KMS-11 (cell line): ENCODE measurements around the gene ADD3.

ENCODE experiments used
- H2AFZ ChIP-seq: fragments of 200-600 bp; sonication (generic); 2 replicates; pipeline ENCODE4 v1.6.1; 2016; ENCODE audit warnings: antibody characterized with exemption, mixed run types, low read depth
- H3K27ac ChIP-seq: fragments of 200-600 bp; sonication (generic); 2 replicates; pipeline ENCODE4 v1.6.1; 2016; ENCODE audit warnings: mild to moderate bottlenecking, mixed run types
- H3K27me3 ChIP-seq: fragments of 200-600 bp; sonication (generic); 2 replicates; pipeline ENCODE4 v1.6.1; 2017; ENCODE audit warnings: mild to moderate bottlenecking, low read depth, mixed run types, moderate library complexity; ENCODE audit not compliant: insufficient read depth
- H3K36me3 ChIP-seq: fragments of 200-600 bp; sonication (generic); 2 replicates; pipeline ENCODE4 v1.6.1; 2017; ENCODE audit warnings: mild to moderate bottlenecking, mixed run types; ENCODE audit not compliant: insufficient read depth
- H3K4me1 ChIP-seq: fragments of 200-600 bp; sonication (generic); 2 replicates; pipeline ENCODE4 v1.6.1; 2016; ENCODE audit warnings: mild to moderate bottlenecking, low read depth, mixed run types; ENCODE audit not compliant: poor library complexity, severe bottlenecking
- H3K4me2 ChIP-seq: fragments of 200-600 bp; sonication (generic); 2 replicates; pipeline ENCODE4 v1.7.0; 2016; ENCODE audit warnings: mild to moderate bottlenecking, mixed run types
- H3K4me3 ChIP-seq: fragments of 200-600 bp; sonication (generic); IDR thresholded peaks from 2 replicates; pipeline ENCODE4 v1.6.1; 2017; ENCODE audit warnings: low read depth, low read length, mixed read lengths; ENCODE audit not compliant: insufficient read depth
- H3K79me2 ChIP-seq: fragments of 200-600 bp; sonication (generic); 2 replicates; pipeline ENCODE4 v1.6.1; 2016; ENCODE audit warnings: low read depth, mixed run types; ENCODE audit not compliant: insufficient read depth
- H3K9ac ChIP-seq: fragments of 200-600 bp; sonication (generic); 2 replicates; pipeline ENCODE4 v1.6.1; 2016; ENCODE audit warnings: mild to moderate bottlenecking, mixed run types
- H4K20me1 ChIP-seq: fragments of 200-600 bp; sonication (generic); 2 replicates; pipeline ENCODE4 v1.6.1; 2016; ENCODE audit warnings: mild to moderate bottlenecking, mixed run types; ENCODE audit not compliant: insufficient read depth
- CTCF ChIP-seq: fragments of 200-600 bp; sonication (generic); conservative IDR thresholded peaks from 2 replicates; pipeline ENCODE4 v1.6.1; 2017; ENCODE audit warnings: low read depth, mild to moderate bottlenecking, antibody characterized with exemption, low read length, moderate library complexity, mixed read lengths

The ADD3 gene

GRCh38 chr10:110017907-110018306 lies 10.1 kb downstream of the ADD3 start:
- H3K4me3 ChIP-seq = no peak overlapping the region
- H3K4me2 ChIP-seq = no peak overlapping the region
- no peak overlapping the region for H3K9ac ChIP-seq
- peaks cover 47% of the 10 kb centered on the region for H3K4me1 ChIP-seq
- peaks cover 95% of the 10 kb centered on the region for H3K79me2 ChIP-seq
- no peaks in the 10 kb centered on the region; the same call in none of the 2 replicates for H4K20me1 ChIP-seq
- no peaks in the 10 kb centered on the region for H3K36me3 ChIP-seq
- no peak overlapping the region for H2AFZ ChIP-seq
- no peak for TF ChIP-seq CTCF
- H3K27me3 ChIP-seq = no peaks in the 10 kb centered on the region
- no peak overlapping the region for H3K27ac ChIP-seq

GRCh38 chr10:110020265-110020664 lies 12.5 kb downstream of the ADD3 start:
- Histone ChIP-seq H4K20me1 (no peaks in the 10 kb centered on the region; the same call in none of the 2 replicates), H3K36me3 (no peaks in the 10 kb centered on the region), H3K9ac (no peak overlapping the region), H3K4me3 (no peak overlapping the region), H2AFZ (no peak overlapping the region), H3K27me3 (no peaks in the 10 kb centered on the region), H3K79me2 (peaks cover 85% of the 10 kb centered on the region), H3K4me2 (no peak overlapping the region), H3K27ac (no peak overlapping the region), H3K4me1 (peaks cover 26% of the 10 kb centered on the region)
- no peak for TF ChIP-seq CTCF

GRCh38 chr10:110022716-110023504 lies 15.1 kb downstream of the ADD3 start:
- Histone ChIP-seq H3K4me3 (no peak overlapping the region), H3K4me1 (peaks cover 8% of the 10 kb centered on the region), H3K36me3 (no peaks in the 10 kb centered on the region), H4K20me1 (no peaks in the 10 kb centered on the region; the same call in none of the 2 replicates), H3K79me2 (peaks cover 76% of the 10 kb centered on the region), H3K27ac (no peak overlapping the region), H2AFZ (no peak overlapping the region), H3K9ac (no peak overlapping the region), H3K27me3 (no peaks in the 10 kb centered on the region), H3K4me2 (no peak overlapping the region)
- TF ChIP-seq CTCF = no peak

- no peak overlapping the region for H3K4me2 ChIP-seq
- H3K36me3 ChIP-seq = no peaks in the 10 kb centered on the region
- H2AFZ ChIP-seq = no peak overlapping the region
- H3K9ac ChIP-seq = no peak overlapping the region
- no peak overlapping the region; the same call in 1 of the 2 replicates for H3K27ac ChIP-seq
- H4K20me1 ChIP-seq = no peaks in the 10 kb centered on the region; the same call in none of the 2 replicates
- H3K4me1 ChIP-seq = peaks cover 8% of the 10 kb centered on the region
- H3K4me3 ChIP-seq = no peak overlapping the region
- H3K27me3 ChIP-seq = no peaks in the 10 kb centered on the region
- peaks cover 72% of the 10 kb centered on the region for H3K79me2 ChIP-seq
- TF ChIP-seq CTCF = no peak
These were observed 16.1 kb downstream of the ADD3 start for GRCh38 chr10:110023785-110024465.
